ENCODE data around the gene OTUD1. TPM values are rescaled to one million over a fixed set of nuclear protein-coding genes. Genes with fewer than 3 reads are reported as not detected.

The OTUD1 gene
- total RNA-seq, 1 donor from 2014 or later: 31.4 TPM

DNA sequence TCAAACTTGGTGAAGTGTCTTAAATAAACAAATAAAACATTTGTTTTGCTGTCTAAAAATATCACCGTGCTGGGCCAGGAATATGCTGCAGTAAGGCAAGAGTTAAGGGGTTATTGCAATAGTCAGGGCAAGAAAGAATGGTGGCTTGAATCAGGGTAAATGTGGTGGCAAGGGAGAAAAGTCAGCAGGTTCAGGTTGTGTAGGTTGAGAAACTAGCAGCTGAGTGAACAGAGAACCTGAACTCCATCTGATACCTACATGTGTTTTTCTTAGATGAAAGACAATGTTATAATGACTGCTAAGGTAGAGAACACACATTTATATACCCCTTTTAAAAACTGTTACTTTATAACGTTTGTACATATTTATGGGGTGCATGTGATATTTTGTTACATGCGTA is 28.7 kb downstream of the OTUD1 start:
- intact Hi-C loops (cut with DNase I): no loop called here
- Histone ChIP-seq H3K36me3 (no peaks in the 10 kb centered on the region), H3K4me3 (no peak overlapping the region), H3K9me3 (no peaks in the 10 kb centered on the region), H3K4me1 (no peaks in the 10 kb centered on the region), H3K27ac (no peak overlapping the region), H3K27me3 (ENCODE audit: low read depth) (no peaks in the 10 kb centered on the region)
- DNase-seq: no peak
- no peak for TF ChIP-seq CTCF (IDR thresholded peaks at IDR 0.05)
- no peak for ATAC-seq

GRCh38 chr10:23469596-23470237 is 30.8 kb downstream of the OTUD1 start:
- no peak for ATAC-seq
- TF ChIP-seq CTCF (IDR thresholded peaks at IDR 0.05): no peak
- Histone ChIP-seq H3K27ac (no peak overlapping the region), H3K4me1 (no peaks in the 10 kb centered on the region), H3K4me3 (no peak overlapping the region), H3K9me3 (no peaks in the 10 kb centered on the region), H3K36me3 (no peaks in the 10 kb centered on the region), H3K27me3 (ENCODE audit: low read depth) (no peaks in the 10 kb centered on the region)
- intact Hi-C loops (cut with DNase I): no loop called here
- DNase-seq: no peak

DNA sequence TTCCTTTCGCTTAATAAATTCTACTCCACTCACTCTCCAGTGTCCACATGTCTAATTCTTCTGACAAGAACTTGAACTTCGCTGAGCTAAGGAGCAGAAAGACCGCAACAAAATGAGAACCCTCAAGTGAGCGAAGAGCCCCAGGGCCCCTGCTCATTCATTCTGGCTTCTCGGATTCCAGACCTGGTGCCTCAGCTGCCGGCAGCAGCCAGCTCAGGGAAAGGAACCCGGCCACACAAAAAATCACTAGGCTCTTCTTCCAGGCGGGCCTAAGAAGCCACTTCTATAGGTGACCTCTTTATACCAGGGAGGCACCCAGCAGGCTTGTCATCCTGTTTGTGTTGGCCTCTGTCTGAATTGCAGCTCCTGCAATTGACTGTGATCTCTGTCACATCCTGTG is 33.3 kb downstream of the OTUD1 start:
- intact Hi-C loops (cut with DNase I): no loop called here
- no peaks in the 10 kb centered on the region for H3K4me1 ChIP-seq
- ATAC-seq: no peak
- H3K4me3 ChIP-seq: no peak overlapping the region
- H3K27me3 ChIP-seq (ENCODE audit: low read depth): no peaks in the 10 kb centered on the region
- H3K36me3 ChIP-seq: no peaks in the 10 kb centered on the region
- no peaks in the 10 kb centered on the region for H3K9me3 ChIP-seq
- no peak for TF ChIP-seq CTCF (IDR thresholded peaks at IDR 0.05)
- no peak for DNase-seq
- no peak overlapping the region for H3K27ac ChIP-seq

- H3K4me3 ChIP-seq: no peak overlapping the region
- H3K4me1 ChIP-seq: no peaks in the 10 kb centered on the region
- no peak overlapping the region for H3K27ac ChIP-seq
- ATAC-seq (no peak), DNase-seq (no peak)
- TF ChIP-seq CTCF (IDR thresholded peaks at IDR 0.05): no peak
- H3K36me3 ChIP-seq: no peaks in the 10 kb centered on the region
- intact Hi-C loops (cut with DNase I): no loop called here
- H3K27me3 ChIP-seq (ENCODE audit: low read depth): no peaks in the 10 kb centered on the region
- no peaks in the 10 kb centered on the region for H3K9me3 ChIP-seq
Measured at GRCh38 chr10:23474081-23474480, 35.2 kb downstream of the OTUD1 start.

- H3K4me3 ChIP-seq: no peak overlapping the region
- no peak for ATAC-seq
- DNase-seq: no peak
- no peaks in the 10 kb centered on the region for H3K4me1 ChIP-seq
- H3K36me3 ChIP-seq: no peaks in the 10 kb centered on the region
- no peak overlapping the region for H3K27ac ChIP-seq
- TF ChIP-seq CTCF (IDR thresholded peaks at IDR 0.05): no peak
- no peaks in the 10 kb centered on the region for H3K9me3 ChIP-seq
- intact Hi-C loops (cut with DNase I): no loop called here
- H3K27me3 ChIP-seq (ENCODE audit: low read depth): no peaks in the 10 kb centered on the region
Measured at GRCh38 chr10:23474626-23475025, 35.8 kb downstream of the OTUD1 start.
